Measurements from ENCODE around the gene KRTAP4-7.
A peak's percentile ranks its signal among the peaks of the same experiment; 100 is the strongest.
"Not testable (repeated sequence)": the region's sequence is repeated elsewhere in the genome, so short reads cannot be mapped to it uniquely, and the experiment has no call there.

The KRTAP4-7 gene

GRCh38 chr17:41065829-41066624 is 17.9 kb upstream of the KRTAP4-7 start, which contains the start of gene KRTAP2-4:
Gene KRTAP2-4, minus strand, starts transcription at chr17:41065879. Its CDS starts 34 bp downstream, at chr17:41065845.
- no peak for DNase-seq

GRCh38 chr17:41067281-41067680 is 16.7 kb upstream of the KRTAP4-7 start:
- DNase-seq: no peak

GRCh38 chr17:41069031-41069430 is 14.9 kb upstream of the KRTAP4-7 start:
- no peak for DNase-seq

- DNase-seq: peak in 1 of 2 experiments; percentile 6
These were observed 12.2 kb upstream of the KRTAP4-7 start for GRCh38 chr17:41071606-41072360.

- no peak for DNase-seq
These were observed 10.3 kb upstream of the KRTAP4-7 start for GRCh38 chr17:41073676-41074075.

- DNase-seq: no peak
These were observed 7.2 kb upstream of the KRTAP4-7 start for GRCh38 chr17:41076788-41077187.

GRCh38 chr17:41082626-41083025 is 1.3 kb upstream of the KRTAP4-7 start:
- DNase-seq: no peak

- not testable (repeated sequence) for DNase-seq
These were observed 523 bp upstream of the KRTAP4-7 start for GRCh38 chr17:41083427-41083826.

GRCh38 chr17:41088760-41089352 is 4.9 kb downstream of the KRTAP4-7 start:
- DNase-seq: not testable (repeated sequence)

- no peak for DNase-seq
These were observed 12.1 kb downstream of the KRTAP4-7 start for GRCh38 chr17:41096055-41096454.

- DNase-seq: no peak
These were observed 14.1 kb downstream of the KRTAP4-7 start, which contains the start of gene KRTAP4-8 for GRCh38 chr17:41098042-41098441. Gene KRTAP4-8, minus strand, starts transcription at chr17:41098142. Its CDS starts 58 bp downstream, at chr17:41098084.

- no peak for DNase-seq
These were observed 14.5 kb downstream of the KRTAP4-7 start for GRCh38 chr17:41098481-41098880.

GRCh38 chr17:41099682-41100480 is 15.9 kb downstream of the KRTAP4-7 start:
- DNase-seq: not testable (repeated sequence)

- DNase-seq: no peak
These were observed 17.8 kb downstream of the KRTAP4-7 start, which contains the start of gene KRTAP4-16 for GRCh38 chr17:41101586-41102259. Gene KRTAP4-16, minus strand, starts transcription at chr17:41102209. Its CDS starts 0 bp downstream, at chr17:41102209.

- DNase-seq: no peak
These were observed 19.9 kb downstream of the KRTAP4-7 start for GRCh38 chr17:41103896-41104295.

GRCh38 chr17:41104386-41105038 is 20.6 kb downstream of the KRTAP4-7 start:
- not testable (repeated sequence) for DNase-seq

- DNase-seq: not testable (repeated sequence)
These were observed 21.4 kb downstream of the KRTAP4-7 start, which contains the start of gene KRTAP4-9 for GRCh38 chr17:41105347-41105746. Gene KRTAP4-9, plus strand, starts transcription at chr17:41105389. Its CDS starts 0 bp downstream, at chr17:41105389.

GRCh38 chr17:41107941-41108450 is 24.0 kb downstream of the KRTAP4-7 start:
- no peak for DNase-seq

GRCh38 chr17:41108728-41109386 is 24.9 kb downstream of the KRTAP4-7 start:
- not testable (repeated sequence) for DNase-seq

All from NCI-H446 (cell line).